Measurements from ENCODE around the gene CASP7.

The CASP7 gene

GRCh38 chr10:113706623-113707022 is 26.9 kb downstream of the CASP7 start:
- Histone ChIP-seq H3K36me3 (no peaks in the 10 kb centered on the region), H3K27me3 (no peaks in the 10 kb centered on the region), H3K4me3 (ENCODE audit: low read depth in 1 of 2, low read length in 1 of 2) (no peak overlapping the region), H3K4me1 (ENCODE audit: control insufficient read depth in 1 of 2, insufficient read depth in 1 of 2, low read depth in 1 of 2, low read length in 1 of 2) (no peaks in the 10 kb centered on the region), H3K9me3 (no peaks in the 10 kb centered on the region), H3K27ac (no peak overlapping the region)
- no peak for TF ChIP-seq CTCF (IDR thresholded peaks at IDR 0.05)

GRCh38 chr10:113708640-113709039 is 28.9 kb downstream of the CASP7 start:
- H3K4me1 ChIP-seq (ENCODE audit: control insufficient read depth in 1 of 2, insufficient read depth in 1 of 2, low read depth in 1 of 2, low read length in 1 of 2) = no peaks in the 10 kb centered on the region
- no peak overlapping the region for H3K4me3 ChIP-seq (ENCODE audit: low read depth in 1 of 2, low read length in 1 of 2)
- H3K36me3 ChIP-seq = no peaks in the 10 kb centered on the region
- no peaks in the 10 kb centered on the region for H3K27me3 ChIP-seq
- H3K9me3 ChIP-seq = no peaks in the 10 kb centered on the region
- no peak for TF ChIP-seq CTCF (IDR thresholded peaks at IDR 0.05)
- H3K27ac ChIP-seq = no peak overlapping the region

GRCh38 chr10:113709221-113709838 is 29.6 kb downstream of the CASP7 start:
- no peaks in the 10 kb centered on the region for H3K4me1 ChIP-seq (ENCODE audit: control insufficient read depth in 1 of 2, insufficient read depth in 1 of 2, low read depth in 1 of 2, low read length in 1 of 2)
- H3K27me3 ChIP-seq = no peaks in the 10 kb centered on the region
- TF ChIP-seq CTCF (IDR thresholded peaks at IDR 0.05) = no peak
- H3K27ac ChIP-seq = no peak overlapping the region
- no peaks in the 10 kb centered on the region for H3K36me3 ChIP-seq
- H3K9me3 ChIP-seq = no peaks in the 10 kb centered on the region
- H3K4me3 ChIP-seq (ENCODE audit: low read depth in 1 of 2, low read length in 1 of 2) = no peak overlapping the region

GRCh38 chr10:113711142-113711541 is 31.4 kb downstream of the CASP7 start:
- Histone ChIP-seq H3K4me1 (ENCODE audit: control insufficient read depth in 1 of 2, insufficient read depth in 1 of 2, low read depth in 1 of 2, low read length in 1 of 2) (no peaks in the 10 kb centered on the region), H3K36me3 (no peaks in the 10 kb centered on the region), H3K4me3 (ENCODE audit: low read depth in 1 of 2, low read length in 1 of 2) (no peak overlapping the region), H3K27me3 (no peaks in the 10 kb centered on the region), H3K27ac (no peak overlapping the region), H3K9me3 (no peaks in the 10 kb centered on the region)
- TF ChIP-seq CTCF (IDR thresholded peaks at IDR 0.05) = no peak

- H3K4me1 ChIP-seq (ENCODE audit: control insufficient read depth in 1 of 2, insufficient read depth in 1 of 2, low read depth in 1 of 2, low read length in 1 of 2) = no peaks in the 10 kb centered on the region
- H3K36me3 ChIP-seq = no peaks in the 10 kb centered on the region
- no peak for TF ChIP-seq CTCF (IDR thresholded peaks at IDR 0.05)
- H3K27ac ChIP-seq = no peak overlapping the region
- no peaks in the 10 kb centered on the region for H3K27me3 ChIP-seq
- no peaks in the 10 kb centered on the region for H3K9me3 ChIP-seq
- no peak overlapping the region for H3K4me3 ChIP-seq (ENCODE audit: low read depth in 1 of 2, low read length in 1 of 2)
Measured at GRCh38 chr10:113712024-113712423, 32.3 kb downstream of the CASP7 start.

All from neutrophil (primary cell).